ENCODE data around the gene RCC2.
A peak's percentile ranks its signal among the peaks of the same experiment; 100 is the strongest.
"Not testable (repeated sequence)": the region's sequence is repeated elsewhere in the genome, so short reads cannot be mapped to it uniquely, and the experiment has no call there.

Gene RCC2

GRCh38 chr1:17416389-17416788 lies 23.1 kb downstream of the RCC2 start:
- DNase-seq: no peak

DNA sequence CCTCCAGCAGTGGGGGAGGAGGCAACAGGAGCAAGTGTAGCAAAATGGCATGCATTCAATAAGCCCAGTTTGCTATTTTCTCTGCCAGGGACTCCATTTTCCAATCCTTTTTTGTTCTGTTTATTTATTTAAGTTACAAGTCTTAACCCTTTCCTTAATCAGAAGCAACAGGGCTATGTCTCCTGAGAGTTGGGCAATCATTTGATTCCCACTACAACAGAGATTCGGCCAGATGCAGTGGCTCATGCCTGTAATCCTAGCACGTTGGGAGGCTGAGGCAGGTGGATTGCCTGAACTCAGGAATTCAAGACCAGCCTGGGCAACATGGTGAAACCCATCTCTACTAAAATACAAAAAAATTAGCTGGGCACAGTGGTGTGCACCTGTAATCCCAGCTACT lies 25.5 kb downstream of the RCC2 start:
- no peak for DNase-seq

DNA sequence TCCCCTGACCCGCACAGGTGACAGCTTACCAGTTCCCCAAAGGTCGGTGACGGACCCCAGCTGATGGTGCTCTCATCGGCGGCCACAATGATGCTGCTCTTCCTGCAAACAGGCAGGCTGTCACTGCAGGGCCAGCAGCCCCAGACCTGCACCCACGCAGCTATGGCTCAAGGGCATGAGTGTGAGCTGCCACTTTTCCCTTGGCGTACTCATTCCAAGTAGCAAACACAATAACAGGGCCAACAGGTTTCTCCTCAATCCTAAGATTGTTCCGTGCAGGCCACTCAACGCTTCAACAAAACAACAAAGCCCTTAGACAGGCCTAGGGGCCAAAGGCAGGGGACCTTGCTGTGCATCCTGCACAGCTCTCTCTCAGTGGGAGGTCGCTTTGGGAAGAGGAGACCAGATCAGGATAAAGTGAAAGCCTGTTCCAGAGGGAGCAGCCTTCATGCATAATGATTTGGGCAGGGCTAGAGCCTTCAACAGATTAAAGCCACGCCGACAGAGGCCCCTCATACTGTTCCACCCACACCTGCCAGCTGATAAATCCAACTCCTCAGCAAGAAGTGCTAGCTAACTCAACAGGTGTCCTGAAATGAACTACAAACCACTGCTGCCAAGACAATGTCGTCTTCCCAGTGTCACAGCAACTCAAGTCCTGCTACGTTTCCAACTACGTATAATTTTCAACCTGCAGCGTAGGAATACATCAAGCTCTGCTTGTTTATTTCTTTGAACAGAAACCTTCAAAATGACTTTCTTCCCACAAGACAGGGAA lies 27.2 kb downstream of the RCC2 start:
- DNase-seq: no peak

DNA sequence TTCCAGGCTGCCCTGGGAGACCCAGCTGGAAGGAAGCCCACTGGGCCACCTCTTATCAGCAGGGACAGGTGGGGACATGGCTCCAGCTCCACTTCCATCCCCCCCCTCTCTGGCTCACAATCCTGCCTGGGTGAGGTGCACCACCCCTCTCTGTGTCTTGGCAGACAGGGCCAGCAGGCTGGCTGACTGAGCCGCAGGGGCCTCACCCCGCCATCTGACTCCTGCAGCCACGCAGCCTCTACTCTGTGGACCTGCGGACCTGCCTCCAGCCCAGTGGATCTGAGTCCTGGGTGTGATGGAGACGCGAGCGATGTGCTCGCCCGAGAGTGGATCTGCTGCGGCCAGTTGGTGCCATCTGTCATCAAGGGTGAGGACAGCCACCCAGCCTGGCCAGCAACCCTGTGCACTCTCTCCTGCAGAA lies 30.1 kb downstream of the RCC2 start:
- DNase-seq: no peak

- not testable (repeated sequence) for DNase-seq
Observed at GRCh38 chr1:17407786-17408514, 31.5 kb downstream of the RCC2 start.

- DNase-seq: not testable (repeated sequence)
Observed at GRCh38 chr1:17406760-17407475, 32.6 kb downstream of the RCC2 start.

- DNase-seq: peak; percentile 22
Observed at GRCh38 chr1:17405898-17406759, 33.3 kb downstream of the RCC2 start.

DNA sequence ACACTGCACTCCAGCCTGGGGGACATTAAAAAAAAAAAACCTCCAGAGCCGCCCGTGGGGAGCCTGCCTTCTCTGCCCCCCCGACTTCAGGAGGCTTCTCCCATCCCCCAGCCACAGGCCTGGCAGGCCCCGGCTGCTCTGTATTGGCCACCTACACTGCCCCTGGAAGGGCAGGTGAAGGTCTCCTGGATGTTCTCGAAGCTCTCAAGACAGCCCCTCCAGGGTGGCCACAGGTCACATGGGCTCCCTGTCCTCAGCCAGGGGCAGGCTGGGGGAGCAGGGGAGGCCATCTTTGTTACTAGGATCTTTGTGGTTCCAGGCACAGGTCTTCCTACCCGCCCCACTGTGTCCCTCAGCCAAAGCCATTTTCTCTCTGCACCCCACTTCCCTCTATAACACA lies 34.7 kb downstream of the RCC2 start:
- DNase-seq: no peak

DNA sequence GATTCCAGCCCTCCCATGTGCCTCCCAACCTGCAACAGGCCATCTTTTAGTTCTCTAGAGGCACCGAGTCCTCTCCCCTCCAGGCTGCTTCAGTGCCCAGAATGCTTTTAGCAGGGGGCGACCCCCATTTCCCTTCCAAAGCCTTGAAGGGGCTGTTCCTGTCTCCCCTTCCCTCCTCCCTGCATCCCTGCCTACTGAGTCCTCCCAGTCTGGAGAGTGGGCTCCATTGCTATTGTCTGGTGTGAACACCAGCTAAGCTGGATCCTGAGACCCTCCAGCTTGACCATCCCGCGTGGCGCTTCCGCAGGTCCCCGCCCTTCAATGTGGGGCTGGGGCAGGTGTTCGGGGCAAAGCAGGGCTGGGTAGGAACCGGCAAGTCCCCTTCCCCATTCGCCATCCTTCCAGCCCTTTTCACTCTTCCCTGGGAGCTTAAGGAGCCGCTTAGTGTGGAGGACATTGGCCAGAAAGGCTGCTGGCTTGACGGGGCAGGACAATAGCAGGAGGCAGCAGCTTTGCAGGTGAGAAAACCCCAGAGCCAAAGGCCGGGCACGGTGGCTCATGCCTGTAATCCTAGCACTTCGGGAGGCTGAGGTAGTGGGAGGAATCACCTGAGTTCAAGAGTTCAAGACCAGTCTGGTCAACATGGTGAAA lies 35.3 kb downstream of the RCC2 start:
- DNase-seq: no peak

- DNase-seq: no peak
Observed at GRCh38 chr1:17403081-17403480, 36.4 kb downstream of the RCC2 start.

DNA sequence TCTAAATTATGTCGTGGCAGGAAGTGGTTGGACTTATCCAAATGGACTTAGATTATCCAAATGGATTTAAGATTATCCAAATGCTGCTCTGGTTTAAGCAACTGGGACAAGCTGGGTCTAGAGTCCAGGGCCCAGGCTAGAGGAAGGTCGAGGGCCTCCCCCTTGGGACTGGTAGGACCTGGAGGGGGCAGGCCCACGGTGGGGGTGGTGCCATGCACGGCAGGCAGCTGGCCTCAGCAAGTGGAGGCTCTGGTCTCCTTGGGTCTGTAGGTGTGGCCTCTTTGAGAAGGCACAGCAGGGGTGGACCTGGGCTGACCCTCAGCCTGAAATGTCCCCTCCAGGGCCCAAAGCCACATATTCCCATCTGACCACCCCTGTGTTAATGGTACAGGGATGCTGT lies 37.6 kb downstream of the RCC2 start:
- DNase-seq: no peak

GRCh38 chr1:17400725-17401341 lies 38.6 kb downstream of the RCC2 start:
- no peak for DNase-seq

DNA sequence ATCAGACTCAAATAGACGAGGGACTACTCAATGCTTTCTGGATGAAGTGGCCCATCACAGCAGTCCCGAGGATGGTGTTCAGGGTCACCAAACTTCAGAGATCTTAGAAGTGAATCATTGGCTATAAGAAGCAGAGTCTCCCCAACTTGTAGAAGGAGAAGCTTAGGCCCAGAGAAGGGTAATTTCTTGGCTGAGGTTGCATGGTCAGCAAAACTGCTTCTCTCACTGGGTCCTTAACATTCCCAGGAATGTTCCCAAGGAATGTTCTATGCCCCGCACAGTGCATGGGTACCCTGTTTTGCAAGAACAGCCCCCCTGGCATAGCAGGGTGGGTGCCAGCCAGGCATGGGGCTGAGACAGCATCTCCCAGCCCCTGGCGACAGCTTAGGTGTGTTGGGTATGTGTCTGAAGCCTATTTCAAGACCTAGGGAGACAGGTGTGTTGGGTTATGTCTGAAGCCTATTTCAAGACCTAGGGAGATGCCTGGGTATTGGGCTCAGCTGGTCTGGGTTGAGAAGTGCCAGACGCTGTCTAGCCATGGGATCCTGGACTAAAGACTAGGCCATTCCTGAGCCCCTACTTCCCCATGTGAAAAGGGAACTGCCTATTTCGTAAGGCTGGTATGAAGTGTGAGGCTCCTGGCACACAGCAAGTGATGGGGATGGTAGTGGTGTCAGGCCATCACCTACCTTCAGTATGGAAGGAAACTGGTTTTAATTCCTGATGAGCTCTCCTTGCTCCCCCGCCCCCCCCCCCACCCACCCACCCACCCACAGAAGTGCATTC lies 41.4 kb downstream of the RCC2 start:
- DNase-seq: no peak

DNA sequence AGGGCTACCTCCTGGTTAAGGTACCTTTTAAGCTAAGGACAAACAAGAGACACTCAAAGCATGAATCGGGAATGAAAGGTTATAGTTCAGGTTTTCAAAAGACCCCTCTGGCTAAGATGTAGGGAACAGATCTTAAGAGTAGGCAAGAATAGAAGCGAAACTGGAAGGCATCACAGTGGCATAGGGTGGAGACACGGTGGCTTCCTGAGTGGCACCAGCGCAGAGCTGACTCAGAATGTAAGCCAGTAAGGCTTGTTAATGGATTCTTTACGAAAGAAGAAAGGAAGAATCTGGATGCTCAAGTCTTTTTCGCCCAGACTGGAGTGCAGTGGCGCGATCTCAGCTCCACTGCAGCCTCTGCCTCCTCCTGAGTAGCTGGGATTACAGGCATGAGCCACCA lies 46.2 kb downstream of the RCC2 start:
- DNase-seq: no peak

GRCh38 chr1:17392199-17392740 lies 47.2 kb downstream of the RCC2 start:
- DNase-seq: no peak

GRCh38 chr1:17381161-17381560 lies 58.3 kb downstream of the RCC2 start:
- no peak for DNase-seq

GRCh38 chr1:17377325-17377953 lies 62.0 kb downstream of the RCC2 start:
- no peak for DNase-seq

GRCh38 chr1:17375651-17376050 lies 63.8 kb downstream of the RCC2 start:
- DNase-seq: no peak

- DNase-seq: no peak
Observed at GRCh38 chr1:17372955-17373354, 66.5 kb downstream of the RCC2 start.

GRCh38 chr1:17371896-17372295 lies 67.6 kb downstream of the RCC2 start, which contains the start of gene PADI6:
PADI6 (plus strand) TSS chr1:17372196; CDS start chr1:17372246, 50 bp downstream.
- DNase-seq: no peak

All from activated CD4-positive, alpha-beta T cell treated with anti-CD3 and anti-CD28 coated beads for 1 hour (primary cell).